Endothelial cell (in vitro differentiated cells): ENCODE data around the gene NOX3. TPM values are rescaled to one million over a fixed set of nuclear protein-coding genes. Genes with fewer than 3 reads are reported as not detected.

Experiments used
- DNase-seq: peaks from one replicate; pipeline ENCODE4 v3.0.0; 2021; ENCODE audit warnings: low spot score
- H3K27ac Mint-ChIP-seq: one replicate; pipeline ENCODE4 v1.8.0; 2021; ENCODE audit warnings: mixed read lengths, inconsistent platforms; ENCODE audit not compliant: unreplicated experiment
- H3K27me3 Mint-ChIP-seq: one replicate; pipeline ENCODE4 v1.8.0; 2021; ENCODE audit warnings: mild to moderate bottlenecking, moderate library complexity, mixed read lengths, inconsistent platforms; ENCODE audit not compliant: unreplicated experiment
- H3K36me3 Mint-ChIP-seq: one replicate; pipeline ENCODE4 v1.8.0; 2021; ENCODE audit warnings: mild to moderate bottlenecking, low read depth, mixed read lengths, inconsistent platforms; ENCODE audit not compliant: unreplicated experiment
- H3K4me1 Mint-ChIP-seq: one replicate; pipeline ENCODE4 v1.8.0; 2021; ENCODE audit warnings: mild to moderate bottlenecking, mixed read lengths, inconsistent platforms; ENCODE audit not compliant: unreplicated experiment
- H3K4me3 Mint-ChIP-seq: one replicate; pipeline ENCODE4 v1.8.0; 2021; ENCODE audit warnings: mild to moderate bottlenecking, mixed read lengths, inconsistent platforms; ENCODE audit not compliant: unreplicated experiment
- H3K9me3 Mint-ChIP-seq: one replicate; pipeline ENCODE4 v1.8.0; 2021; ENCODE audit warnings: mixed read lengths, inconsistent platforms; ENCODE audit not compliant: unreplicated experiment
- total RNA-seq: library from RNA; stranded (reverse); fragmentation: NEBNext Ultra II Directional; extraction: Animal tissue kit (Norgen Biotek cat#: 25700); gene quantifications from one replicate; pipeline ENCODE4 v1.2.1, GENCODE V29; 2021; ENCODE audit not compliant: unreplicated experiment
- TF ChIP-seq, protein P1 (sequence below): fragments of 200-600 bp; sonication (generic); IDR thresholded peaks from one replicate; pipeline ENCODE4 v1.5.0; 2021; ENCODE audit warnings: antibody characterized with exemption; ENCODE audit not compliant: unreplicated experiment

The NOX3 gene
- total RNA-seq, 1 donor from 2014 or later = not detected

- H3K36me3 Mint-ChIP-seq = no peaks in the 10 kb centered on the region
- no peaks in the 10 kb centered on the region for H3K9me3 Mint-ChIP-seq
- peaks cover 4% of the 10 kb centered on the region for H3K4me1 Mint-ChIP-seq
- TF ChIP-seq, protein P1, sequence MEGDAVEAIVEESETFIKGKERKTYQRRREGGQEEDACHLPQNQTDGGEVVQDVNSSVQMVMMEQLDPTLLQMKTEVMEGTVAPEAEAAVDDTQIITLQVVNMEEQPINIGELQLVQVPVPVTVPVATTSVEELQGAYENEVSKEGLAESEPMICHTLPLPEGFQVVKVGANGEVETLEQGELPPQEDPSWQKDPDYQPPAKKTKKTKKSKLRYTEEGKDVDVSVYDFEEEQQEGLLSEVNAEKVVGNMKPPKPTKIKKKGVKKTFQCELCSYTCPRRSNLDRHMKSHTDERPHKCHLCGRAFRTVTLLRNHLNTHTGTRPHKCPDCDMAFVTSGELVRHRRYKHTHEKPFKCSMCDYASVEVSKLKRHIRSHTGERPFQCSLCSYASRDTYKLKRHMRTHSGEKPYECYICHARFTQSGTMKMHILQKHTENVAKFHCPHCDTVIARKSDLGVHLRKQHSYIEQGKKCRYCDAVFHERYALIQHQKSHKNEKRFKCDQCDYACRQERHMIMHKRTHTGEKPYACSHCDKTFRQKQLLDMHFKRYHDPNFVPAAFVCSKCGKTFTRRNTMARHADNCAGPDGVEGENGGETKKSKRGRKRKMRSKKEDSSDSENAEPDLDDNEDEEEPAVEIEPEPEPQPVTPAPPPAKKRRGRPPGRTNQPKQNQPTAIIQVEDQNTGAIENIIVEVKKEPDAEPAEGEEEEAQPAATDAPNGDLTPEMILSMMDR = no peak
- H3K27me3 Mint-ChIP-seq = peaks cover 1% of the 10 kb centered on the region
- no peak for DNase-seq
- H3K27ac Mint-ChIP-seq = no peak overlapping the region
- no peak overlapping the region for H3K4me3 Mint-ChIP-seq
These were observed 46.7 kb downstream of the NOX3 start for GRCh38 chr6:155408981-155409380.

DNA sequence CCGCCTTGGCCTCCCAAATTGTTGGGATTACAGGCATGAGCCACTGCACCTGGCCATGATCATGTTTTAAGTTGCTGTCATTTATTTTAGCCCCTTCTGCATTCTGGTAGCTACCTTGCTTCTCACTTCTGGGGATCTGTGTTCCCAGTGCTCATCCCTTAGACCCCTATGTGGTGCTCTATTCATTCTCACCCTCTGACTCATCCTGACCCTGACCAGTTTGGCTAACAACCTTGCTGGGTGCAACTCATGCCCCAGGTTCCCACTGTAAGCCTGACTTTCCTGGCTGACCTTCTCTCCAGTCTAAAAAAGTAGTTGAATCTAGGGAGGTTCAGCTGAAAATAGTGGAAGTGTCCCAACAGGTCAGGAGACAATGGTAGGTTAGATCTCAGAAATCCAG is 47.4 kb downstream of the NOX3 start:
- TF ChIP-seq, protein P1 = no peak
- H3K27me3 Mint-ChIP-seq = peaks cover 1% of the 10 kb centered on the region
- H3K4me1 Mint-ChIP-seq = peaks cover 4% of the 10 kb centered on the region

GRCh38 chr6:155406801-155407200 is 48.8 kb downstream of the NOX3 start:
- no peak for DNase-seq
- H3K36me3 Mint-ChIP-seq = no peaks in the 10 kb centered on the region
- H3K4me1 Mint-ChIP-seq = peaks cover 4% of the 10 kb centered on the region
- no peak overlapping the region for H3K4me3 Mint-ChIP-seq
- TF ChIP-seq, protein P1 = peak; percentile 46
- H3K27me3 Mint-ChIP-seq = peaks cover 1% of the 10 kb centered on the region
- H3K27ac Mint-ChIP-seq = no peak overlapping the region
- H3K9me3 Mint-ChIP-seq = no peaks in the 10 kb centered on the region

More for the DNA sequence above, 47.4 kb downstream of the NOX3 start:
- Mint-ChIP-seq H3K9me3 (no peaks in the 10 kb centered on the region), H3K27ac (no peak overlapping the region), H3K4me3 (no peak overlapping the region), H3K36me3 (no peaks in the 10 kb centered on the region)
- no peak for DNase-seq

DNA sequence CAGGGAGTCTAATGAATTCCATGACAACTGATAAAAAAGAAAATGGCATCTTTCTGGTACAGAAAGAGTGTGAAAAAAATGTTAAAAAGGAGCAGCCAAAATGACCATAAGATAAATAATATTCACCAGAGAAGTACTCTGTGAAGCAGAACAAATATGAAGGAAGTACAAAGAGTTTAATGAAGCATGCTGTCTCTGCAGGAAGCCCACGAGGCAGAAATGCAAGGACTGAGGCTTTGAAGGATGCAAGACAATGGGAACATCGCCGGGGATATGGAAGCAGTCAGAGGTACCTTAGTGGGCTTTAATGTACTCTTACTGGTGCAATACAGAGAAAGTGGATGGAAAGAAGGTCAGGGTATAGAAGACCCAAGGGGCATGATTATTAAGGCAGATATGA is 50.7 kb downstream of the NOX3 start:
- peaks cover 4% of the 10 kb centered on the region for H3K4me1 Mint-ChIP-seq
- peaks cover 1% of the 10 kb centered on the region for H3K27me3 Mint-ChIP-seq
- H3K27ac Mint-ChIP-seq = no peak overlapping the region
- no peak overlapping the region for H3K4me3 Mint-ChIP-seq
- H3K36me3 Mint-ChIP-seq = no peaks in the 10 kb centered on the region
- DNase-seq = no peak
- TF ChIP-seq, protein P1 = no peak
- no peaks in the 10 kb centered on the region for H3K9me3 Mint-ChIP-seq

GRCh38 chr6:155402656-155403304 is 52.9 kb downstream of the NOX3 start:
- Mint-ChIP-seq H3K4me1 (peaks cover 4% of the 10 kb centered on the region), H3K27me3 (no peaks in the 10 kb centered on the region), H3K27ac (no peak overlapping the region), H3K36me3 (no peaks in the 10 kb centered on the region), H3K4me3 (no peak overlapping the region), H3K9me3 (no peaks in the 10 kb centered on the region)
- TF ChIP-seq, protein P1 = no peak
- DNase-seq = no peak
